Stimulated activated CD4-positive, alpha-beta T cell treated with anti-CD3 and anti-CD28 coated beads, Interleukin-2, amount 100 ng/mL, for 4 hours (primary cell): ENCODE measurements around the gene CRYBG1.

ENCODE experiments used
- DNase-seq: peaks from one replicate; pipeline ENCODE4 v3.0.0-alpha.2; 2020; ENCODE audit warnings: low read depth

The CRYBG1 gene

GRCh38 chr6:106609699-106610098, 249.2 kb downstream of the CRYBG1 start:
- DNase-seq: no peak

DNA sequence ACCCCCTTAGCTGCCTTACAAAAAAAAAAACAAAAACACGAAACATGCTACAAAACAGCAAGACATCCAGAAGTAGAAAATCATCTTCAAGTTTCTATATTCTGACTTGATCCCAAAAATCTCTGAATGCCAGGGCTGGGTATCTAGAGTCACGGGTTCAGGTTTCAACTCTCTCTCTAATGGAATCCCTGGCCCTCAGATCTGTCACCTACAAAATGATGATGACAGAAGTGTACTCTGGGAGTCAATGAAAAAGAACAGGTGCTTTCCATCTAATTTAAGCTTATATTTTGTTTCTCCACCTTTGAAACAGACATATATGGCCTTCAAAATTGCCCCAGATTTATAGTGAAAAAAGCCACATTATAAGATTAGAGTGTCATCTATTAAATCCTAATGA, 250.5 kb downstream of the CRYBG1 start:
- DNase-seq: no peak

- no peak for DNase-seq
These were observed 252.3 kb downstream of the CRYBG1 start for GRCh38 chr6:106612671-106613416.

- no peak for DNase-seq
These were observed 253.1 kb downstream of the CRYBG1 start for GRCh38 chr6:106613590-106613989.

- no peak for DNase-seq
These were observed 253.6 kb downstream of the CRYBG1 start for GRCh38 chr6:106614166-106614565.

- no peak for DNase-seq
These were observed 254.2 kb downstream of the CRYBG1 start for GRCh38 chr6:106614592-106615257.

GRCh38 chr6:106617302-106617701, 256.8 kb downstream of the CRYBG1 start:
- no peak for DNase-seq

DNA sequence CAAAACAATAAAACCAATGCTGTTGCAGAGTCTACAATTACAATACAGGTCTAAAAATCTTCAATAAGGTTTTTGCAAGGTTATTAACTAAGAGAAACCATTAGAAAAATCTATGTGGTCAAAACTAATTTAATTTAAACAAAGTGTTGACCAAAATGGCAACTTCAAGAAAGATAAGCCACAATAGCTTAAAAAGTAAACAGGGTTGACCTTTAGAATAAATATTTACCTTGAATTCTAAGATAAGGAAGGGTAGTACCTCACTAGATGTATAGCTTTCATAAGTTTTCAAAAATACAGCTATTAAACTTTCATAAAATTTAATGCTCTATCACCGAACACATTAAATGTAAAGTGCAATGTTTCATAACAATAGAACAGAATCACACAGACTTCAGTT, 257.3 kb downstream of the CRYBG1 start:
- no peak for DNase-seq

- DNase-seq: no peak
These were observed 257.8 kb downstream of the CRYBG1 start for GRCh38 chr6:106618324-106618723.

GRCh38 chr6:106619223-106619622, 258.7 kb downstream of the CRYBG1 start:
- no peak for DNase-seq

- DNase-seq: no peak
These were observed 260.6 kb downstream of the CRYBG1 start for GRCh38 chr6:106620931-106621672.
